NCI-H2227 (cell line): ENCODE measurements around the gene EDN1.
"Not testable (repeated sequence)": the region's sequence is repeated elsewhere in the genome, so short reads cannot be mapped to it uniquely, and the experiment has no call there.

Experiments used
- DNase-seq: peaks from one replicate; lab custom pipeline; 2025; ENCODE audit not compliant: unreplicated experiment; lab: John Stamatoyannopoulos, UW

The EDN1 gene

DNA sequence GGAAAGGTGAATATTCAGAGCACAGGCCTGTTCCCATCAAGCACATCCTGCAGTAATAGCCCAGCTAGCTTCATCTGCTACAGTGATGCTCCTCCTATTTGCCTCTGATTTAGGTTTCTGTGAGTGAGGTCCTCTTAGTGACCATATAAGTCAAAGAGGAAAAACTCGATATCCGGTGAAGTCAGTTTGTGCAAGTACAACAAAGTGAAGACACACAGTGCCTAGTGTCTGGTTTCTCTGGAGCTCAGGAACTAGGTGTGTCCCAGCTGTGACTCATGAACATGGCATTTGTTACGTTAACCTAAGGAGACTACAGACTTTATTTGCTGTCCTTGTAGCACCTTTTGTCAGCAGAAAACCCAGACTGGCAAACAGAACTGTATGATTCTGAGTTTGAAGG is 33.9 kb downstream of the EDN1 start:
- peak; percentile 64 for DNase-seq

DNA sequence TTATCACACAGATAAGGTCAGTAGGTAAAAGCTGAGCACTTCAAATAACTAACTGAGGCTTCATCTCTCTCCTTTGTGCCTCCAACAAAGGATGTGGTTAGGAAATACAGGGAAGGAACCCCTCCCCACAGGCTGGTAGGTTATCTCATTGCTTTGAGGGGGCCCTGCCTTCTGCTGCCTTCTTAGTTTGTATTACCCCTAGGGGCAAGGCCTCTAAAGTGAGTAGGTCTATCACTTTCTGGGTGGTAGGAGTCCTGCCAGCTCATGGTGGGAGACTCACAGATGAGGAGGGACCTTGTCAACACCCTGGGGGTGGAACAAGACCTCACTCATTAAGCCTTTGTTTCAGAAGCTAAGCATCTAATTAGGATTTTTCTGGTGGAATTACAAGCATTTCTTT is 34.6 kb downstream of the EDN1 start:
- peak; percentile 83 for DNase-seq

DNA sequence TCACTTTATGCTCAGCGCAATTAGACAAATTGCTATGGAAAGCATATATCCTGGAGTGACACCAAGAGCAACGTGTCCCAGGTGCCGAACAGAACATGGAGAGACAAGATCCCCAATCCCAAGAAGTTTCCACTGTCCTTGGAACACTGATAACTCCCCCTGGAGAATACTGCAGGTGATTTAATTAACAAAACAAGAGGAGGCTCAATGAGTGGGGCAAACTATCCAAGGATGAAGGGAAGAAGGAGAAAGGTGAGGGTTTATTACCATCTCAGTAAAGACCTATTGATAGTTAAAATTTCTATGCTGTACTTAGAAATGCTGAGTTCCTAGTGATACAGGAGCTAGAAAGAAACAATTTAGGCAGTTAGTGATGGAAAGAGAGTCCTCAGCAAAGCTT is 35.7 kb downstream of the EDN1 start:
- DNase-seq: no peak

DNA sequence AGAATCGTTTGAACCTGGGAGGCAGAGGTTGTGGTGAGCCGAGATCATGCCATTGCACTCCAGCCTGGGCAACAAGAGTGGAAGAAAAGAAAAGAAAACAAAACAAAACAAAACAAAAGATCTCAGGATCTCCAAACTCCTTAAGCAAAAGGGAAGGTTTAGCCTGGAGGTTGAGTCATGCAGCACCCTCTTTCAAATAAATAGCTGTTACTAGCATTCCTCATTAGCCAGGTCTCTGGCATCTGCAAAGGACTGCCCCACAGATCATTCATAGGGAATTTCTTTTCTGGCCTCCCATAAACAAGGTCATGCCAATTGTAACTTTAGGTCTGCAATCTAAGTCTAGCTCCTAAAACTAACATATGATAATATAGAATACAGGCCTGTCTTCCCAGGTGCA is 37.2 kb downstream of the EDN1 start:
- DNase-seq: no peak

DNA sequence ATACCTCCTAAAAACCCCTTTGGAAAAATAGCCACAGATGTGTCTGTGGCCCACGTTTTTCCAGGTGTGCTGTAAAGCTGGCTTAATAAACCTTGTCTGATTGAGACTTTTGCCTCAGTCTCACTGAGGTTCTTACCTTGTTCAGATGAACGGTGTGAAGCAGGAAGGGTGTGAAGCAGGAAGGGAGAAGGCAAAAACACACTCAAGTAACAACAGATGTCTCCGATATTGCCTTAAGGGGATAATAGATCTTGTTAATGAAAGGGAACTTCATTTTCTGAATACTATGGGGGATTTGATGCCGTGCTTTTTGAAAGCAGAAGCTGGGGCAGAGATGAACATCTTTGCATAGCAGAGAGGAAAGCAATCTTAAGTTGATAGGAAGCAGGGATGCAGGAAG is 37.8 kb downstream of the EDN1 start:
- DNase-seq: no peak

DNA sequence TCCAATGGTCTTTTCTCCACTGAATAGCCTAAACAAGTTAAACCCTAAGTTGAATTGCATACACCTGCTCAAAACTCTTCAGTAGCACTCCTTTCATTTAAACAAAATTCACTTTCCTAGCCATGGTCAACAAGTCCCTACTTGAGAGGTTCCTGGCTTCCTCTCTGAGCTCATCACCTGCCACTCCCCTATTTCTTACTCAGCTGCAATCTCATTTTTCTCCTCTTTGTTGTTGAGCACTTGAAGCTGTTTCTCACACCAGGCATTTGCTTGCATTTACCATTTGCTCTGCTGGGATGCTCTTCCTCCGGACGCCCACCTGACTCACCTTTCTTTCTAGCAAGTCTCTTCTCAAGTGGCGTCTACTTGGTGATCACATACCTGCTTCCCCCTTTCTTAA is 38.5 kb downstream of the EDN1 start:
- DNase-seq: no peak

DNA sequence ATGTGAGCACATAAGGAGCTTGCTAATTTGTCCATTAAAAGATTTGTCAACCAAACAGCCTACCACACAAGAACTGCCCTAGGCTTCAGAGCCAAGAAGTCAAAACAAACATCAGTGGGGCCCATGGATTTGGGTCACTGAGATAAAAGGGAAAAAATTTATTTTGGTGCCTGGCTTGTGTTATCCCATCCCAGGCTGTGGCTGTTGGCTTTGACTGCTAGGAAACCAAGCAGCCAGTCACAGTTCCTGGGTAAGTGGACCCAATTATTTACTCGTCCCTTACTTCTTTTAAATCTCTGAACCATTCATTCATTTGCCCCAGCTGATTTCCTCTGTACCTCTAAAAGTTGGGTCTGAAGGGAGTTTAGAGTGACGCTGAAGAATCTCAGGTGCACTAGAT is 41.3 kb downstream of the EDN1 start:
- DNase-seq: no peak

DNA sequence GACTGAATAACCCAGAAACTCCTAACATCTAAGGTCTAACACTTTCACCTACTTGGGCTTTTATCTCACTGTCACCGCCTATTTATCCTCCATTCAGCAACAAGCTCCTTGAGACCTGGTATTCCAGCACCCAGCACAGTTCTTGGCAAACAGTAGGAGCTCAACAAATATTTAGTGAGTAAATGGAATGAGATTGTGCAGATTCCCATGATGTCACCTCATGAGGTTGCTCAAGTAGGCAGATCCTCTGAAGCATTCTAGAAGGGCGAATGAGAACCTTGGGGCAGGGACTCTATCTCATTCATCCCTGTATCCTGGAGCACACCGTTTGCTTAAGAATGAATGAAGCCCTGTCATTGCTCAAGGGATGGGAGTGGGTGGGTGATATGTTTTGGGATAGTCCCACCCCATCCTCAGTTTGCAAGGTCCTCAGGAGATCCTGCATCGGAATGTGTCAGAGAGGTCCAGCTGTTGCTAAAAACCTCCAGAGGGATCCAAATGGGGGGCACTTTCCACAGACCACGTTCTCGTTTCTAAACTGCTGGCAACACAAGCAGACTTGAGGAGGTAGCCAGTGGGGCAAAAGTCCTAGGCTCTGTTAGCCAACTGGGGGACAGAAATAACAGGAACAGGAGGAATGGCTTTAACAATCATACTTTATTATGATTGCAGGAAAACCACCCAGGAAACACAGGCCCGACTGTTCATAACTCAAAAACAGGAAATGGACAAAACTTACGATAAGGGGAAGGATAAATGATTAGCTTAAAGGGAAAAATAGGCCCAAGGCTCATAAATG is 42.0 kb downstream of the EDN1 start:
- DNase-seq: no peak

DNA sequence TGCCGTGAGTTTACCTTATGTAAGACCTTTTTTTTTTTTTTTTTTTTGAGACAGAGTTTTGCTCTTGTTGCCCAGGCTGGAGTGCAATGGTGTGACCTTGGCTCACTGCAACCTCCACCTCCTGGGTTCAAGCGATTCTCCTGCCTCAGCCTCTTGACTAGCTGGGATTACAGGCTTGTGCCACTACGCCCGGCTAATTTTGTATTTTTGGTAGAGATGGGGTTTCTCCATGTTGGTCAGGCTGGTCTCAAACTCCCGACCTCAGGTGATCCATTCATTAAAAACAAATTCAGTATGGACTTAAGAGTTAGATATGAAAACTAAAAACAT is 42.6 kb downstream of the EDN1 start:
- not testable (repeated sequence) for DNase-seq

DNA sequence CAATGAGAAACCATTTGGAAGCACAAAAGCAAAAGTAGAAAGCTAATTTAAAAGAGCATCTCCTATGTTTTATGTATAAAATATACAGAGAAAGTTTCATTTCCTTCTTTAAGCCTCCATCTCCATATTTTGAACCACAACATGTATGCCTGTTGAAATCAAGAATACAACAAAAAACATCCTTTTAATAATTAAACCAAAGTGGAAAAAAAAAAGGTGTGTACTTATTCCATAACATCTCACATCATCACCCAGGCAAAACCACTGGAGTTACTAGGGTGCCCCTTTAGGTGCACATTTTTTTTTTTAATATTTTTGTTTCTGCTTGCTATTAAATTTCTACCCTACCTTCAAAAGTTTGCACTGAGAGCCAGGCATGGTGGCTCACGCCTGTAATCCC is 43.0 kb downstream of the EDN1 start:
- DNase-seq: no peak

DNA sequence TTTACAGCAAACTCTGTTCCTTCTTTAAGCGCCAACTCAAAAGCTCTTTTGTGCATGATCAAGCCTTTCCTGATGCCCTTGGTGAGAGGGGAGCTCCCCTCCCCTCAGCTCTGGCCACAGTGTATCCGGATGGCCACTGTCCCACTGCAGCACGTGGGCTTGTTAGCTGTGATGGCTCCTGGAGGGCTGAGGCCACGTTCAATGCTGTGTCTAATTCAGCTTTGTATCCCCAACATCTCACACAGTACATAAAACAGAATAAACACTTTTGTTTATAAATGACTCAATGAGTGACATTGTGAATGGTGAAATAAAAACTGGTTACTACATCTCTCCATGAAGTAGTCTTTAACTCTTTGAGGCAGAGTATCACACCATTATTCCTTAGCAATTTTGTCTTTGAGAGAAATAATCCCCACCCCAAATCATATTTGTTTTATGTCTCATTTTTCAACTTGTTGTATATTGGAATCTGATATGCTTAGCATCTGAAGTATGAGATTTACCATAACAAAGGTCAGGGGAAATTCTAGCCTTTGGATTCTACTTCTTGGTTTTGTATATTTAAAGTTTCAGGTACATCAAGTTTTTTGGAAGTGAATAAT is 44.5 kb downstream of the EDN1 start:
- DNase-seq: no peak

DNA sequence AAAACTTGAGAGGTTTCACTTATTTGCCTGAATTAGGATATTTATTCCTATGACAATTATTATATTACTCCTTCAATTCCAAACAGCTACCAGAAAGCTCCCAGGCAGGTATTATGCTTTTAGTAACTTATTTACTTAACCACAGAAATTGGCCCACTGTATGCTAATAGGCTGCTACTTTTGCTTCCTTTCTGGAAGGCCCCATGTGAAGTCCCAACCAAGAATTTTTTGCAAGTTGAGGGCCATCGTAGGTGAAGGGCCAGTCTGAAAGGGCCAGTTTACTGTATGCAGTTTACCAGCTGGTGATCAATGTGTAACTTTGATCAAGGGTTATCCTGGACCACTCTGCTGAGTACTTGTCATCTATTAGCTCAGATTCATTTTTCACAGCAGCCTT is 45.0 kb downstream of the EDN1 start:
- no peak for DNase-seq

DNA sequence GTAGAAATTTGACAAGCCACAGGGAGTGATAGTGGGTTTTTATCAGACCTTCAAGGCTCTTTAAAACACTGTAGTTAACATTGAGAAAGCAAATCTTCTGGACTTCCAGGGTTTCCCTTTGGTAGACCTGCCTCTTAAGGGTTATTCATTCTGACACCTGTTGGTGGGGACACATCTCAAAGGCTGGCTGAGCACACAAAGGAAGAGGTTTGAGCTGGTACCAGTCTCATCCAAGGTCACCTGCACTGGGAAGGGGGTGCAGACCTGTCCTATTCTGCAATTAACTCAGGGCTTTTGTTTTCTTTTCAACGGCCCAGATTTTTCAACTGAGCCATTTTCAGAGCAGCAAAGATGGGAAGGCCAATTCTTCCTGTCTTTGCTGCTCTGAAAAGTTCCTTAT is 45.6 kb downstream of the EDN1 start:
- no peak for DNase-seq

DNA sequence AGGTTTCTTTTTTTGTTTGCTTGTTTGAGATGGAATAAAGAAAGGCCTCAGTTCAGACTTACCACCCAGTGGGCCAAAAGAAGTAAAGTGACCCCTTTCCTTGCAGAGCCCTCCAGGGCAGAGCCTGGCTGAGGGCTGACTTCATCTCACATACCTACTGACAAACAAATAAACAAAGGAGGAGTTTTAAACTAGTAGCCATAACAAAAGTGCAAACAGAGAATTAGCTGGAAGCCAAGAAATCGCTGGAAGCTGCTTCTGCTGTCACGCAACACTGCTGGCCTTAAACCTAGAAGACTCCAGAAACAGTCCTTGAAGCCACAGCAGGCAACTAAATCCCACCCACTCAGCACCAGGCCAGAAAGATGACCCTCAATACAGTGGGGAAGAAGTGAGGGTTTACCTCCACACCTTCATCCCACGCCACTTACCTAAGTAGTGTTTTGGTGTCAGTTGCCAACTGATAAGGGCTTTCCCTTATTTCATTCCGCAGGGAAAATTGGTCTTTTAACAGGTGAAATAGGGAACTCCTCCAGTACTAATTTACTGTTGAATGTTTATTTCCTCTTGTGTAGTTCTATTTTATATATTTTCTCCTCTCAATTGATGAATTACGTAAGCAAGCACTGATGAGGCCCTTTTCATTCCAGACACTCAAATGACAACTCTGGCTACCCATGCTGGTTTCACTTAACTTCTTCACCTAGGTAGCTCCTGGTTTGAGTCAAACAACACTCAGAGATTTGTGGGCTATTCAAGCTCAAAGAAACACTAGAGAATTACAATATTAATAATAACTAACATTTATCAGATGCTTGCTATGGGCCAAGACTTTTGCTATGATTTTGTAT is 46.2 kb downstream of the EDN1 start:
- no peak for DNase-seq

DNA sequence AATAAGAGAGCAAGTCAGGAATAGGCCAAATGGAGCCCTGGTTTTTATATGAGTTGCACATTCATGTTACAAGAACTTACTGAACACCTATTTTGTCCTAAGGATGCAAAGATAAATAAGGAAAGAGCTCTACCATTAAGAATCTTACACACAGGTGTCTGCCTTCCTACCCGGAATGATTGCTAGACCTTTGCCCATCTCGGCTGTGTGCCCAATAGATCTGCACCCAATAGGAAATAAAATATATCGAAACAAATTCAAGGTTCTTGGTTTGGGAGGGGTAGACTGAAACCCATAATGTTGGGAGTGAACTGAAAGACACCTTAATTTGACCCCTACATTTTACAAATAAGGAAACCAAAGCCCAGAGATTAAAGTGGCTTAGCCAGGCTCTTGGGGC is 48.9 kb downstream of the EDN1 start:
- DNase-seq: no peak

DNA sequence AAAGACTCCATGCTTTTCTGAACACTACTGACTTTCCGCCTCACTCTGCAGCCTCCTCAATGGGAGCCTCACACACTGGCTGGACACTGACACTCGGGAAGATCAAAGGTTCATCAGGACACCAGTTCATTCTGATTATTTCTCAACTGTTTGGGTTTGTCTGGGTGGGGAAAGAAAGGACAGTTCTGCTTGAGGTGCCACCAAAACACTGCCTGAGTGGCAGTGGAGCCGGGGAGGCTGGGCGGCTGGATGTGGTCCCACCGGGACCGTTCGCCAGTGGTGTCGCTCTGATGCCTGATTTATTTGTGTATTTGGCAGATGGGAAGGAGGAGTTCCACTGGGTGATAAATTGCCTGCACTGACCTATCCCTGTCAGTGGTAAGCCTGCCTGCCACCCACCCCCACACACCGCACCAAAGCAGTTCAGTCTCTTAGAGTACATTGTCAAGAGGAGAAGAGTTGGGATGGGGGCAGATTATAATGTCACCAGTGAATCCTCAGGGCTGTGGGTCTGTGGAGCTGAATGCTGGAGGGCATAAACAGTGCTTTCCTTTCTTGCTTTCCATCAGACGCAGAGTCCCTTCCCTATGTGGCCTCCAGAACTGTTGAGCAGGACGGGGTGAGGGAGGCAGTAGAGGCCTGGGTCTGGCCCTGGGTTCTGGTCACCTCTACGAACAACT is 49.8 kb downstream of the EDN1 start:
- DNase-seq: peak; percentile 37

DNA sequence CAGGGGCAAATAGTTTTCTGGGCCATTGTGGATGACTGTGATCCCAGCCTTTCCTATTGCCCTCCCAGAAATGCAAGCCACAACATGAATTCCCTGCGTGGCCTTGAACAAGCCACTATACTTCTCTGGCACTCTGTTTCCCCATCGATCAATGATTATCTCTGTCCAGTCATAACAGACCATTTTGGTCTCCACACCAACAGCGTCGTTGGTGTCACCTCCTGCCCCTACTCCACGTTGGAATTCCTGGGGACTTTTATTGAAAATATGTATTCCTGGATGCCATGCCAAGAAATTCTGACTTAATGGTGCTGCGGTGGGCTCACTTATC is 50.3 kb downstream of the EDN1 start:
- DNase-seq: no peak

DNA sequence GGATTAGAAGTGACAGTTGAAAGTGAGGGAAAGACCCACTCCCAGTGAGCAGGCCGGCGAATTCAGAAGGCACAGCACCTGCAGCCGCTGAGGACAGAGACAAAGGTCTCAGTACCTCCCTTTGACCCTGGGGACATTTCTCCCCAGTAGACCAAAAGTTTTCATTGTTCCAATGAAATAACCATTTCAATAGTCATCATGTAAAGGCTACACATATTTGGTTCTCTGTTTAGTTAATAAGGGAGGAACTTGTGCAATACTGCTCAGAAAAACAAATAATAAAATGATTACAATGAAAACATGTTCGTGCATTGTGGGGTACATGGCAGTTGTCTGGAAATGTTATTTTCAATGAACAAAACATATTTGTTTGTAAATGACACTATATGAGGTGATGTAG is 52.5 kb downstream of the EDN1 start:
- no peak for DNase-seq

DNA sequence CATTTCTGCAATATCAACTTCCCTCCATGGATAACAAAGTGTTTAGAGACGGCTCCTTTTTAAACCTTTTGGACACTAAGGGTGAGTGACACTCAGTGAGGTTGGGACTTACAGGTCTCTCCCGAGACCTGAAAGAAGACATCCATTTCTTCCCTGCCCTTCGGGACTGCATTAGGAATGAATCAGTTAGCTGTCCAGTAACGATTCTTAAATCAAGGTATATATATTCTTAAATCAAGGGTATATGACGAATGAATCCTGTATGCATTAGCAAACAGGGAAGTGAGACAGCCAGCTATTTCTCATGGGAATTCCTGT is 52.9 kb downstream of the EDN1 start:
- DNase-seq: no peak

DNA sequence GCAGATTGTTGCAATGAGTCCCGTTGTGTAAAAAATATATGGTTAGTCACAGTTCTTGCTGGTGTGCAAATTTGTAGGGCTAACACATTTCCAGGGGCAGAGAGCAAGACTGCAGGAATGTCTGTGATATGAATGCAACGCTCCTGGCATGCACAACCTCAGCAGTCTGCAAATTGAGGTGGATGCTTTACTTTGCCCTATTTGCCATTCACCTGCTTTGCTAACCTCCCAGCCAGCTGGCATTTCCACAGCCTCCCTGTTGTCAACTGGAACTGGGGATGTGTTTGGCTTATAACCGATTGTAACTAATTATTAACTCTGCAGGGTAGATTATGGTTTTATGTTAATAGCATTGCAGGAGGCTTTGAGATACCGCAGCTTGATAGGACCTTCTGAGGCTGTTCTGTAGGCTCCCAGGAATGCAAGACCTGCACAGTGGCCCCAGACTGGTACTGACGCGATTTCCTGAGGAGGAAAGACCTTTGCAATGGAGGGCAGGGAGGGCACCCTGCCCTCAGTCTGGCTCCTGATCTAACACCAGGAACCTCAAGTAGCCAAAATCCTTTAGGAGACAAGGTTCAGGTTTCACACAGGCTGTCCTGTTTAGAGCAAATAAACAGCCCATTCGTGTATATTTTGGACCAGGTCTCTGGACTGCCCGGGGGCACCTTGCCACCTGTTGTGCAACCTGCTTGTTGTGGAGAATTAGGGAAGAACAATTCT is 53.4 kb downstream of the EDN1 start:
- DNase-seq: peak; percentile 8

DNA sequence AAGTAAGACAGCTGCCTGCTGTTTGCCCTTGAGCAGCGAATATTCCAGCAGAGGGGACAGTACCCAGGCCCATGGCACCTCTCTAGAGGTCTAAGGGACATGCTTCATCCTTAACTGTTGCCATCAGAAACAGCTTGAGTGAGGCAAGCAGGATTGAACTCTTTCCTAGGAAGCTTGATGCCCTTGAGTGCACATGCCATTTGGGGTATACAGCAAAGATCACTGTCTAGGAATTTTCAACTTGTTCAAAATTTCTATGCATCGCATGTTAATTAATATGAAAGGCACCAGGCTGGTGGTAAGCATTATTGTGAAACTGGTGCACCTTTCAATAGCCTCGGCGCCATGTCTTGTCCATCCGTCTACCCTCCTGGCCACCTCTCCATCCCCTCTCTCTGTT is 54.1 kb downstream of the EDN1 start:
- no peak for DNase-seq
